Mucosa of stomach (tissue), 1 donor: ENCODE measurements around the gene ADAMTS3.

ENCODE experiments used
- H3K27me3 ChIP-seq: one replicate; pipeline ENCODE4 v1.7.0; 2013; ENCODE audit warnings: mild to moderate bottlenecking, low read length; ENCODE audit not compliant: control insufficient read depth, insufficient read depth
- H3K36me3 ChIP-seq: one replicate; pipeline ENCODE4 v1.7.0; 2013; ENCODE audit warnings: low read length; ENCODE audit not compliant: control insufficient read depth, insufficient read depth
- H3K4me1 ChIP-seq: one replicate; pipeline ENCODE4 v1.7.0; 2013; ENCODE audit warnings: mild to moderate bottlenecking, low read length; ENCODE audit not compliant: control insufficient read depth, insufficient read depth
- H3K4me3 ChIP-seq: one replicate; pipeline ENCODE4 v1.7.0; 2013; ENCODE audit warnings: low read length
- H3K9ac ChIP-seq: one replicate; pipeline ENCODE4 v1.7.0; 2013; ENCODE audit warnings: mild to moderate bottlenecking, low read length, moderate library complexity
- H3K9me3 ChIP-seq: one replicate; pipeline ENCODE4 v1.7.0; 2013; ENCODE audit warnings: mild to moderate bottlenecking, low read length, moderate library complexity; ENCODE audit not compliant: control insufficient read depth
- donor health status: Pancreatic carcinoma.

The ADAMTS3 gene

GRCh38 chr4:72319601-72320021 is 249.4 kb downstream of the ADAMTS3 start:
- no peak overlapping the region for H3K9ac ChIP-seq
- H3K27me3 ChIP-seq = no peaks in the 10 kb centered on the region
- no peaks in the 10 kb centered on the region for H3K4me1 ChIP-seq
- no peaks in the 10 kb centered on the region for H3K9me3 ChIP-seq
- no peak overlapping the region for H3K4me3 ChIP-seq
- H3K36me3 ChIP-seq = no peaks in the 10 kb centered on the region

DNA sequence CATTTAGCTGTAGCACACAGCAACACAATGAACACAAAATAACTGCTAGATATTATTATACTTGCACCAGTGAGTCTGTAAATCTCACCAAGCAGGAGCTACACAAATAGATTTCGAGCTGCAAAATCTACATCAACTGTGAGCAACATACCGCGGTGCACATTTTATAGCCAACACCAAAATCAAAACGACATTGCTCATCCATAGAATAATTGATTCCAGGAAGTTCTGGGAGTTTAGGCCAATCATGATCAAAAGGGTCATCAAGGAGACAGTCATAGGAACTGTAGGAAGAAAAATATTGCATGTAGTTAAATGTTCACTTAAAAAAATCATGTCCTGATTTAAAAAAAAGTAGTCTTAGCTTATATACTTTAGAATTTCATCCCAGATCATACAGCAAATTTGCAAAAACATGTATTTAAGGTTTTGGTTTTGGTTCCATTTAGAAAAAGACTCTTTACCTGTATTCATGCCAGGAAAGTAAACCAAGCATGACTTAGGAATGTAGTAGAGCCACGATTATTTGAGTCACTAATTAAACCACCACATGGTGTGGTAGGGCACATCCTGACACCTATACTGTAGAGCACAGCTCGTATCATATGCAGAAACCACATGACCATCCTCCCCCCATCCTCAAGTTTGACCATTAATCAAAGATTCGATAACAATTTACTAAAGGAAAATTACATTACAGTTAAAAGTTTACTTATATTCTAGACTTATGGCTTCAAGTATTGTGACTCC is 250.4 kb downstream of the ADAMTS3 start:
- Histone ChIP-seq H3K4me3 (no peak overlapping the region), H3K9me3 (no peaks in the 10 kb centered on the region), H3K27me3 (no peaks in the 10 kb centered on the region), H3K4me1 (no peaks in the 10 kb centered on the region), H3K36me3 (no peaks in the 10 kb centered on the region), H3K9ac (no peak overlapping the region)

- H3K4me1 ChIP-seq = no peaks in the 10 kb centered on the region
- H3K9me3 ChIP-seq = no peaks in the 10 kb centered on the region
- no peak overlapping the region for H3K9ac ChIP-seq
- H3K36me3 ChIP-seq = no peaks in the 10 kb centered on the region
- H3K4me3 ChIP-seq = no peak overlapping the region
- no peaks in the 10 kb centered on the region for H3K27me3 ChIP-seq
These were observed 254.2 kb downstream of the ADAMTS3 start for GRCh38 chr4:72314869-72315268.

- no peaks in the 10 kb centered on the region for H3K27me3 ChIP-seq
- H3K4me1 ChIP-seq = no peaks in the 10 kb centered on the region
These were observed 255.9 kb downstream of the ADAMTS3 start for GRCh38 chr4:72313121-72313520.

GRCh38 chr4:72312032-72312650 is 256.9 kb downstream of the ADAMTS3 start:
- Histone ChIP-seq H3K9me3 (no peaks in the 10 kb centered on the region), H3K9ac (no peak overlapping the region), H3K4me3 (no peak overlapping the region), H3K27me3 (no peaks in the 10 kb centered on the region), H3K4me1 (no peaks in the 10 kb centered on the region), H3K36me3 (no peaks in the 10 kb centered on the region)

More at GRCh38 chr4:72313121-72313520, 255.9 kb downstream of the ADAMTS3 start:
- H3K4me3 ChIP-seq = no peak overlapping the region
- H3K9ac ChIP-seq = no peak overlapping the region
- no peaks in the 10 kb centered on the region for H3K9me3 ChIP-seq
- no peaks in the 10 kb centered on the region for H3K36me3 ChIP-seq

DNA sequence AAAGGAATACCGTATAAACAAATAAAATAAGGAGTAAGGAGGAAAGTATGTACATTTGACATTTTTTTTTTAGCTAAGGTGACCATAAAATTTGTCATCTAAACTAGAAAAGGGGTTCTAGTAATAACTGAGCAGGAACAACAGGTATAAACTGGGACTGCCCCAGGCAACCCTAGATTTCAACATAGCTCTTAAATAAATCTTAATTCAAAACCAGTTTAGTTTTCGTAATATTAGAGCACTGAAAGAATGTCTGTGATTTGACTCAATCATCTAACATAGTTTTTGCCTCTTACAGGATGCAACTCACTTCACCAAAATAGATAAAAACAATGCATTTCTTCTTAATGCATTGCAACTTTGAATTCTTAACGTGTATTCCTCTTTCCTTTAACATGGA is 257.7 kb downstream of the ADAMTS3 start:
- H3K4me3 ChIP-seq = no peak overlapping the region

DNA sequence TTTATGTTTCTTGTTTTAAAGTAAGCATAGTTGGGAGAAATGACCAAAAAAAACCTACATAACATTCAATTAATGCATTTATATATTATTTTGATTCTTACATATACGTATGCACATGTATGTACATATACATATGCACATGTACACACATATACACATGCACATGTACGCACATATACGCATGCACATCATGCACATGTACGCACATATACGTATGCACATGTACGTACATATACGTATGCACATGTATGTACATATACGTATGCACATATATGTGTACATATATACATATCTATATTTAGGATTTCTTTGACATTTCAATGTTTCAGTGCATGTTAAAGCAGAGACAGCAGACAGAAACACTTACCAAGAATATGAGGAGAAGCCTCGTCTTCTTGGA is 263.4 kb downstream of the ADAMTS3 start:
- Histone ChIP-seq H3K27me3 (no peaks in the 10 kb centered on the region), H3K4me3 (no peak overlapping the region), H3K9me3 (no peaks in the 10 kb centered on the region), H3K36me3 (no peaks in the 10 kb centered on the region), H3K9ac (no peak overlapping the region), H3K4me1 (no peaks in the 10 kb centered on the region)

More for the DNA sequence above, 257.7 kb downstream of the ADAMTS3 start:
- Histone ChIP-seq H3K36me3 (no peaks in the 10 kb centered on the region), H3K9ac (no peak overlapping the region), H3K27me3 (no peaks in the 10 kb centered on the region), H3K4me1 (no peaks in the 10 kb centered on the region), H3K9me3 (no peaks in the 10 kb centered on the region)

DNA sequence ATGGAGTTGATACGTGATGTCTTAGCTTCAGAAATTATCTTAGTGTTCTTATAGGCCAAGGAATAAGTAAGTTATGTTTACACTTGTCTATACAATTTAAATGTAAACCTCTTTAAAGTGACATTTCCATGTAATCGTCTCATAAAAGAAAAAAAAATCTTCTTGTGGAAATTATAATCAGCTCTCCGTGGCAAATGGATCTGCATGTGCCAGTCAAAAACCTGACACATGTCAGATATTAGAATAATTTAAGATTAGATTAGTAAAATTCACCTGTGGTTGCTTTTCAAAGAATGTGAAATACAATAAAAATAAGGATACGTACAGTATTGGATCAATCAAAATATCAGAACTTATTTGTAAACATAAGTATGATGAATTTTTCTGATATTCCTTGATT is 263.9 kb downstream of the ADAMTS3 start:
- H3K9ac ChIP-seq = no peak overlapping the region
- no peak overlapping the region for H3K4me3 ChIP-seq
- no peaks in the 10 kb centered on the region for H3K4me1 ChIP-seq
- no peaks in the 10 kb centered on the region for H3K9me3 ChIP-seq
- H3K27me3 ChIP-seq = no peaks in the 10 kb centered on the region
- no peaks in the 10 kb centered on the region for H3K36me3 ChIP-seq

DNA sequence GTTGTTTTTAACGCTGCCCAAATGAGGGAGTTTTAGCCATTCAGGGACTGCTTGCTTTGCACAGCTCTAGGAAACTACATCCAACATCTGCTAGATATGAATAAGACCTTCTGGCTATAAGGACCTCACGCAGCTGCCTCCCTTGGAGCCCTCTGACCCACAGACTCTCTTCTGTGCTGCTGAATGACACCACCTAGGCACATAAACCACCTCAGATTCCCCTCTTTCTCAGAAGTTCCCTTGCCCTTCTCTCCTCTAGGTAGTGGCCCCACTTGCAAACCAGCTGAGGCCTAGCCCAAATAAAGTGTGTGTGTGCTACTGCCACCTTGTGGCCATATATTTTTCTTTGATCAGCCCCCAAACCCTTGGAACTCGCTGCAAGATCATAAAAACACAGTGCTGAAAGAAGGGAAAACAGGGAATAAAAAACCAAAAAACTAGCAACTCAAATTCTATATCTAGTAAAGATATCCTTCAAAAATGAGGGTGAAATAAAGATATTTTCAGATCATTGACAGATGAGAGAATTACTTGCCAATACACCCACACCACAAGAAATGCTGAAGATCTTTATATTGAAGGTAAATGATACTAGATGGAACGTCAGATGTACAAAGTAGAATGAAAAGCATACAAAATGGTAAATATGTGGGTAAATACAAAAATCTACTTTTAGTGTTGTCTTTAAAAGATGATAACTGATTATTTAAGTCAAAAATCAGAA is 265.9 kb downstream of the ADAMTS3 start:
- Histone ChIP-seq H3K9ac (no peak overlapping the region), H3K9me3 (no peaks in the 10 kb centered on the region), H3K27me3 (no peaks in the 10 kb centered on the region), H3K4me3 (no peak overlapping the region), H3K4me1 (no peaks in the 10 kb centered on the region), H3K36me3 (no peaks in the 10 kb centered on the region)

DNA sequence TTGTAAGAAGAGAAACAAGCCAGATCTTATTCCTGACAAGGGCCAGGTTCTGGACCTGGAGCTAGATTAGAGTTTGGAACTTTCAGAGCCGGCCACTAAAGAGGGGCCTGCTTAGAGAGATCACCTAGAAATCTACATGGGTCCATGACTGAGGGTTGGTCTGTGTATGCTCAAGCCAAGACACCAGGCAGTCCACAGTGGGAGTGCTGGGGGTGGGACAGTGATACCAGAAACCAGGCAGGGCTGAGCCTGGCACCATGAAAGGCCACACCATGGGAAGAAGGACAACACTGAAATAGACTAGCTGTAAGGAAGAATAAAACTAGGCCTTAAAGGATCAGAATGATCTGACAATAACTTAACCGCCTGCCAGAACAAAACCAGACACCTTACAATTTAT is 267.3 kb downstream of the ADAMTS3 start:
- no peaks in the 10 kb centered on the region for H3K36me3 ChIP-seq
- H3K4me3 ChIP-seq = no peak overlapping the region
- no peaks in the 10 kb centered on the region for H3K4me1 ChIP-seq
- H3K9ac ChIP-seq = no peak overlapping the region
- no peaks in the 10 kb centered on the region for H3K27me3 ChIP-seq
- H3K9me3 ChIP-seq = no peaks in the 10 kb centered on the region

DNA sequence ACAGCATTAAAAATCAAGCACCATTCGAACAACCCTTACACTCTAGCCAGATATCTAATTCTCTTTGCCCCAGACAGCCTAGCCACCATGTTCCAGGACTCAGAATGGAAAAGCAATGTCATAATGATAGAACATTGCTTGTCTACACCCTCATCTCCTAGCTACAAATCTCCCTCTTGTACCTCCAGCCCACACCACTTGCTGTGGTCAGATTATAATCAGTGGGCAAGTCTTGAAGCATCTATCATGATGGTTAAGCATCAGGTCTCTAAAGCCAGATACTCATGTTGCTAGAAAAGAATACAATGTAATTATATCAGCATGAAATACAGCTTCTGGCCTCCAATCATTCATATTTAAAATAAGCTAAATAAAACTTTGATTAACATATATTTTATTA is 268.9 kb downstream of the ADAMTS3 start:
- H3K36me3 ChIP-seq = no peaks in the 10 kb centered on the region
- no peak overlapping the region for H3K9ac ChIP-seq
- H3K27me3 ChIP-seq = no peaks in the 10 kb centered on the region
- H3K9me3 ChIP-seq = no peaks in the 10 kb centered on the region
- H3K4me3 ChIP-seq = no peak overlapping the region
- no peaks in the 10 kb centered on the region for H3K4me1 ChIP-seq

GRCh38 chr4:72295966-72296557 is 273.0 kb downstream of the ADAMTS3 start:
- Histone ChIP-seq H3K9me3 (no peaks in the 10 kb centered on the region), H3K4me1 (no peaks in the 10 kb centered on the region), H3K36me3 (no peaks in the 10 kb centered on the region), H3K27me3 (no peaks in the 10 kb centered on the region), H3K9ac (no peak overlapping the region), H3K4me3 (no peak overlapping the region)
